HepG2 (cell line): ENCODE results near the gene DFFA. TPM values are rescaled to one million over a fixed set of nuclear protein-coding genes. Genes with fewer than 3 reads are reported as not detected.

Experiments used
- CREM ChIP-seq, 2 experiments: sonication (generic) in 1 of 2; formaldehyde crosslinking in 1 of 2; IDR thresholded peaks; 2 replicates each; pipeline versions ENCODE4 v1.4.0 to v1.6.1; 2016 to 2020; ENCODE audit warnings: antibody characterized with exemption in 1 of 2, mild to moderate bottlenecking in 1 of 2, missing genetic modification reagents in 1 of 2
- FOXM1 ChIP-seq: sonication (generic); formaldehyde crosslinking; IDR thresholded peaks from 2 replicates; pipeline ENCODE4 v1.5.0; 2020; ENCODE audit warnings: missing genetic modification reagents
- NFKBIZ ChIP-seq: IDR thresholded peaks from 2 replicates; pipeline ENCODE4 v1.6.1; 2018; ENCODE audit warnings: missing genetic modification reagents, missing compliant biosample characterization
- NRL ChIP-seq: sonication (generic); formaldehyde crosslinking; IDR thresholded peaks from 2 replicates; pipeline ENCODE4 v1.5.0; 2020; ENCODE audit warnings: missing genetic modification reagents, mild to moderate bottlenecking, moderate library complexity, borderline replicate concordance
- REXO4 ChIP-seq: sonication (generic); formaldehyde crosslinking; IDR thresholded peaks from 2 replicates; pipeline ENCODE4 v1.8.0; 2022; ENCODE audit warnings: missing genetic modification reagents, mild to moderate bottlenecking, borderline replicate concordance
- SATB2 ChIP-seq: sonication (generic); formaldehyde crosslinking; IDR thresholded peaks from 2 replicates; pipeline ENCODE4 v1.5.0; 2020; ENCODE audit warnings: missing genetic modification reagents
- SMAD1 ChIP-seq: sonication (generic); formaldehyde crosslinking; IDR thresholded peaks from 2 replicates; pipeline ENCODE4 v1.4.0; 2020; ENCODE audit warnings: missing genetic modification reagents, low read depth, mild to moderate bottlenecking, borderline replicate concordance
- SRSF1 ChIP-seq: fragments of 200-400 bp; formaldehyde crosslinking; optimal IDR thresholded peaks from 2 replicates; pipeline ENCODE3; 2017; ENCODE audit warnings: mild to moderate bottlenecking, low read depth, low read length, moderate library complexity
- SRSF4 ChIP-seq: fragments of 200-400 bp; formaldehyde crosslinking; IDR thresholded peaks from one replicate; pipeline ENCODE4 v1.6.1; 2018; ENCODE audit warnings: mild to moderate bottlenecking, low read depth, low read length, moderate library complexity; ENCODE audit not compliant: poor library complexity, severe bottlenecking
- TGIF2 ChIP-seq: IDR thresholded peaks from 2 replicates; pipeline ENCODE4 v1.6.1; 2016; ENCODE audit warnings: control low read depth, missing compliant biosample characterization
- TP53 ChIP-seq: sonication (generic); formaldehyde crosslinking; conservative IDR thresholded peaks from 2 replicates; pipeline ENCODE4 v1.4.0; 2020; ENCODE audit warnings: missing genetic modification reagents
- WIZ ChIP-seq: sonication (generic); formaldehyde crosslinking; IDR thresholded peaks from 2 replicates; pipeline ENCODE4 v1.5.1; 2020; ENCODE audit warnings: mild to moderate bottlenecking, missing genetic modification reagents
- ZBTB1 ChIP-seq: sonication (generic); formaldehyde crosslinking; IDR thresholded peaks from 2 replicates; pipeline ENCODE4 v1.4.0; 2020; ENCODE audit warnings: missing genetic modification reagents, borderline replicate concordance
- ZNF124 ChIP-seq: sonication (generic); formaldehyde crosslinking; IDR thresholded peaks from 2 replicates; pipeline ENCODE4 v1.4.0; 2020; ENCODE audit warnings: missing genetic modification reagents
- ZNF256 ChIP-seq: sonication (generic); formaldehyde crosslinking; conservative IDR thresholded peaks from 2 replicates; pipeline ENCODE4 v1.4.0; 2020; ENCODE audit warnings: missing genetic modification reagents
- ZNF292 ChIP-seq: sonication (generic); formaldehyde crosslinking; IDR thresholded peaks from 2 replicates; pipeline ENCODE4 v1.8.1; 2022; ENCODE audit warnings: mild to moderate bottlenecking, low read depth, missing genetic modification reagents, borderline replicate concordance
- ZNF550 ChIP-seq: sonication (generic); formaldehyde crosslinking; IDR thresholded peaks from 2 replicates; pipeline ENCODE4 v1.4.0; 2020; ENCODE audit warnings: mild to moderate bottlenecking, missing genetic modification reagents, borderline replicate concordance
- ZNF605 ChIP-seq: sonication (generic); formaldehyde crosslinking; IDR thresholded peaks from 2 replicates; pipeline ENCODE4 v1.8.0; 2022; ENCODE audit warnings: mild to moderate bottlenecking, missing genetic modification reagents
- ZNF607 ChIP-seq: sonication (generic); formaldehyde crosslinking; IDR thresholded peaks from 2 replicates; pipeline ENCODE4 v1.5.1; 2020; ENCODE audit warnings: missing genetic modification reagents, mild to moderate bottlenecking, borderline replicate concordance
- polyA plus RNA-seq, 8 experiments: library from polyadenylated mRNA; depleted of rRNA in 3 of 8; stranded (reverse) in 7 of 8; unstranded in 1 of 8; fragments of >200 nt; fragmentation: Illumina TruSeq in 4 of 8; extraction: Trizol in 4 of 8; gene quantifications; 2 replicates each; pipeline versions ENCODE4 v1.2.1 to v1.2.3, GENCODE V29; 2011 to 2016; ENCODE audit warnings: low read depth in 4 of 8, missing spikeins in 1 of 8, mixed read lengths in 1 of 8; ENCODE audit not compliant: insufficient read depth in 1 of 8
- total RNA-seq, 5 experiments: library from RNA; depleted of rRNA; stranded (reverse); fragments of >200 nt; fragmentation: Illumina TruSeq; extraction: Trizol; gene quantifications; 2 replicates each; pipeline ENCODE4 v1.2.3, GENCODE V29; 2016; ENCODE audit warnings: low read depth in 1 of 5
- TF ChIP-seq, protein P1 (sequence below): sonication (generic); formaldehyde crosslinking; IDR thresholded peaks from 2 replicates; pipeline ENCODE4 v1.5.0; 2020; ENCODE audit warnings: mild to moderate bottlenecking, low read depth, missing genetic modification reagents, borderline replicate concordance
- TF ChIP-seq, protein P2 (sequence below): sonication (generic); formaldehyde crosslinking; IDR thresholded peaks from 2 replicates; pipeline ENCODE4 v1.5.0; 2020; ENCODE audit warnings: mild to moderate bottlenecking, missing genetic modification reagents, moderate library complexity
- TF ChIP-seq, protein P3 (sequence below): sonication (generic); formaldehyde crosslinking; IDR thresholded peaks from 2 replicates; pipeline ENCODE4 v1.8.1; 2022; ENCODE audit warnings: mild to moderate bottlenecking, missing genetic modification reagents
- TF ChIP-seq, protein P4 (sequence below): sonication (generic); formaldehyde crosslinking; conservative IDR thresholded peaks from 2 replicates; pipeline ENCODE4 v1.4.0; 2020; ENCODE audit warnings: missing genetic modification reagents
- TF ChIP-seq, protein P5 (sequence below): sonication (generic); formaldehyde crosslinking; IDR thresholded peaks from 2 replicates; pipeline ENCODE4 v1.5.0; 2020; ENCODE audit warnings: missing genetic modification reagents

DFFA gene
- total and polyA plus RNA-seq, 2 of the 13 experiments (the other 11 are each of a cell fraction or from before 2014, with no cell fraction given): 16.5 to 33.9 TPM

DNA sequence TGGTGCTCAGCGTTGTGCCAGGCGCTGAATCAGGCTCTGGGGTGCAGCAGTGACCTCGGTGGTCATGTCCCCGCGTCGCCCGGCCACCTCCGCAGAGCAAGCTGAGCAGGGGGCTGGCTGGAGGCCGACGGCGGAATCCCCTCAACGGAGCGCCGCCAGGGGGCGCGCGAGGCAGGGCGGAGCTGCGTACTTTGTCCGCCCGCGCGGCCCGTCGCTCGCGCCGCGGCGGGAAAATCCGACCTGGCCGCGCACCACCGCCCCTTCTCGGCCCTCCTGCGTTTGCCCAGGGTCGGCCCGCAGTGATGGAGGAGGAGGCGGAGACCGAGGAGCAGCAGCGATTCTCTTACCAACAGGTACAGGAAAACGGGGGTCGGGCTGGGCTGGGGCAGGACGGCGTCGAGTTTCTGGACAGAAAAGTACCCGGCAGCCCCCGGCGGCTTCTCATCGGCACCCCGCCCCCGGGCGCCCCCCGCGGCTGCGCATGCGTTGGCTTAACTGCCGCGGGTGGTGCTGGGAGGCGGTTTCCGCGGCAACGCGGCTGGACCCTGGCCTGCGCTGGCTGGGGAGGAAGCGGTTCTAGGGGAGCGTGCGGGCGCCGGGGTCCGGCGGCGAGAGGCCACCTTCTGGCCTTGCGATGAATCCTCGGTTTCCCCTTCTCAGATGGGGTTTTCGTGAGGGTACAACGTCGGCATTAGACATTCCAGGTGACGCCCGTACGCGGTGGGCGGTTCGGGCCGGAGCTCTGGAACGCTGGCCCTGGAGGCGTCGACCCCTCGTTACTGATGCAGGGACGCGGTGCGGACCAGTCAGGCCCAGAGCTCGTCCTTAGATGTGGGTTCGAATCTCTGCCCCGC, 41.9 kb downstream of the DFFA start, which contains the start of gene CENPS (continued):
- TF ChIP-seq, protein P1, sequence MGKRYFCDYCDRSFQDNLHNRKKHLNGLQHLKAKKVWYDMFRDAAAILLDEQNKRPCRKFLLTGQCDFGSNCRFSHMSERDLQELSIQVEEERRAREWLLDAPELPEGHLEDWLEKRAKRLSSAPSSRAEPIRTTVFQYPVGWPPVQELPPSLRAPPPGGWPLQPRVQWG: no peak
- TF ChIP-seq SRSF4: no peak
- TF ChIP-seq SRSF1: no peak
- peak; percentile 9; the same call in 1 of the 2 replicates for TF ChIP-seq NFKBIZ (CRISPR knock-in tag)
- TF ChIP-seq ZBTB1 (CRISPR knock-in tag): no peak
- no peak for TF ChIP-seq TP53
- no peak for TF ChIP-seq SATB2 (CRISPR knock-in tag)
- TF ChIP-seq ZNF607 (CRISPR knock-in tag): no peak; the same call in 1 of the 2 replicates
- 0 out of 2 replicates have a peak, but pooled peaks have one; percentile 23 for TF ChIP-seq ZNF550 (CRISPR knock-in tag)
- TF ChIP-seq SMAD1 (CRISPR knock-in tag): peak; percentile 96; the same call in 1 of the 2 replicates
- TF ChIP-seq, protein P2, sequence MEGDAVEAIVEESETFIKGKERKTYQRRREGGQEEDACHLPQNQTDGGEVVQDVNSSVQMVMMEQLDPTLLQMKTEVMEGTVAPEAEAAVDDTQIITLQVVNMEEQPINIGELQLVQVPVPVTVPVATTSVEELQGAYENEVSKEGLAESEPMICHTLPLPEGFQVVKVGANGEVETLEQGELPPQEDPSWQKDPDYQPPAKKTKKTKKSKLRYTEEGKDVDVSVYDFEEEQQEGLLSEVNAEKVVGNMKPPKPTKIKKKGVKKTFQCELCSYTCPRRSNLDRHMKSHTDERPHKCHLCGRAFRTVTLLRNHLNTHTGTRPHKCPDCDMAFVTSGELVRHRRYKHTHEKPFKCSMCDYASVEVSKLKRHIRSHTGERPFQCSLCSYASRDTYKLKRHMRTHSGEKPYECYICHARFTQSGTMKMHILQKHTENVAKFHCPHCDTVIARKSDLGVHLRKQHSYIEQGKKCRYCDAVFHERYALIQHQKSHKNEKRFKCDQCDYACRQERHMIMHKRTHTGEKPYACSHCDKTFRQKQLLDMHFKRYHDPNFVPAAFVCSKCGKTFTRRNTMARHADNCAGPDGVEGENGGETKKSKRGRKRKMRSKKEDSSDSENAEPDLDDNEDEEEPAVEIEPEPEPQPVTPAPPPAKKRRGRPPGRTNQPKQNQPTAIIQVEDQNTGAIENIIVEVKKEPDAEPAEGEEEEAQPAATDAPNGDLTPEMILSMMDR (CRISPR knock-in tag): peak; percentile 95
- peak; percentile 82 for TF ChIP-seq NRL (CRISPR knock-in tag)
- TF ChIP-seq WIZ: no peak
- TF ChIP-seq, protein P3, sequence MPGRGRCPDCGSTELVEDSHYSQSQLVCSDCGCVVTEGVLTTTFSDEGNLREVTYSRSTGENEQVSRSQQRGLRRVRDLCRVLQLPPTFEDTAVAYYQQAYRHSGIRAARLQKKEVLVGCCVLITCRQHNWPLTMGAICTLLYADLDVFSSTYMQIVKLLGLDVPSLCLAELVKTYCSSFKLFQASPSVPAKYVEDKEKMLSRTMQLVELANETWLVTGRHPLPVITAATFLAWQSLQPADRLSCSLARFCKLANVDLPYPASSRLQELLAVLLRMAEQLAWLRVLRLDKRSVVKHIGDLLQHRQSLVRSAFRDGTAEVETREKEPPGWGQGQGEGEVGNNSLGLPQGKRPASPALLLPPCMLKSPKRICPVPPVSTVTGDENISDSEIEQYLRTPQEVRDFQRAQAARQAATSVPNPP (CRISPR knock-in tag): peak; percentile 97
- TF ChIP-seq, protein P4, sequence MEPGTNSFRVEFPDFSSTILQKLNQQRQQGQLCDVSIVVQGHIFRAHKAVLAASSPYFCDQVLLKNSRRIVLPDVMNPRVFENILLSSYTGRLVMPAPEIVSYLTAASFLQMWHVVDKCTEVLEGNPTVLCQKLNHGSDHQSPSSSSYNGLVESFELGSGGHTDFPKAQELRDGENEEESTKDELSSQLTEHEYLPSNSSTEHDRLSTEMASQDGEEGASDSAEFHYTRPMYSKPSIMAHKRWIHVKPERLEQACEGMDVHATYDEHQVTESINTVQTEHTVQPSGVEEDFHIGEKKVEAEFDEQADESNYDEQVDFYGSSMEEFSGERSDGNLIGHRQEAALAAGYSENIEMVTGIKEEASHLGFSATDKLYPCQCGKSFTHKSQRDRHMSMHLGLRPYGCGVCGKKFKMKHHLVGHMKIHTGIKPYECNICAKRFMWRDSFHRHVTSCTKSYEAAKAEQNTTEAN: peak; percentile 70; the same call in 1 of the 2 replicates
- 0 out of 2 replicates have a peak, but pooled peaks have one; percentile 80 for TF ChIP-seq FOXM1
- peak; percentile 25; the same call in 1 of the 2 replicates for TF ChIP-seq ZNF256 (CRISPR knock-in tag)
- TF ChIP-seq, protein P5, sequence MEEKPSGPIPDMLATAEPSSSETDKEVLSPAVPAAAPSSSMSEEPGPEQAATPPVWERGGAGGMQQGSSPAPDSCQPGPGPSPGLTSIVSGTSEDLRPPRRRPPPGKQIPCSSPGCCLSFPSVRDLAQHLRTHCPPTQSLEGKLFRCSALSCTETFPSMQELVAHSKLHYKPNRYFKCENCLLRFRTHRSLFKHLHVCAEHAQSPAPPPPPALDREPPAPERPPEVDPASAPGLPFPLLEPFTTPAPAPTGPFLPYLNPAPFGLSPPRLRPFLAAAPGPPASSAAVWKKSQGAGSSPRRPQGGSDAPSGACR (CRISPR knock-in tag): no peak
- peak; percentile 87; the same call in 1 of the 2 replicates for TF ChIP-seq ZNF124
- TF ChIP-seq REXO4: peak; percentile 95
- TF ChIP-seq ZNF292 (CRISPR knock-in tag): no peak
- TF ChIP-seq TGIF2 (CRISPR knock-in tag): peak; percentile 70; the same call in 1 of the 2 replicates
- peak; percentile 98 for TF ChIP-seq ZNF605 (CRISPR knock-in tag)
- no peak for TF ChIP-seq CREM (IDR thresholded peaks at IDR 0.05)
- no peak for TF ChIP-seq CREM (CRISPR knock-in tag; IDR thresholded peaks at IDR 0.05)
